Stimulated activated CD4-positive, alpha-beta T cell treated with anti-CD3 and anti-CD28 coated beads, Interleukin-12 subunit alpha, Interleukin-12 subunit beta, amount 100 ng/mL, for 4 hours (primary cell): ENCODE results near the gene SSX2IP.
"Not testable (repeated sequence)": the region's sequence is repeated elsewhere in the genome, so short reads cannot be mapped to it uniquely, and the experiment has no call there.

ENCODE experiments used
- DNase-seq: peaks from one replicate; pipeline ENCODE4 v3.0.0-alpha.2; 2020

Gene SSX2IP

GRCh38 chr1:84613887-84614286 lies 76.4 kb downstream of the SSX2IP start:
- no peak for DNase-seq

- DNase-seq = no peak
These were observed 77.2 kb downstream of the SSX2IP start for GRCh38 chr1:84613026-84613425.

GRCh38 chr1:84611796-84612195 lies 78.5 kb downstream of the SSX2IP start:
- no peak for DNase-seq

- no peak for DNase-seq
These were observed 79.2 kb downstream of the SSX2IP start for GRCh38 chr1:84611091-84611490.

- no peak for DNase-seq
These were observed 83.3 kb downstream of the SSX2IP start for GRCh38 chr1:84606977-84607376.

- DNase-seq = no peak
These were observed 85.1 kb downstream of the SSX2IP start for GRCh38 chr1:84605157-84605556.

GRCh38 chr1:84603941-84604830 lies 86.1 kb downstream of the SSX2IP start:
- no peak for DNase-seq

- no peak for DNase-seq
These were observed 87.0 kb downstream of the SSX2IP start for GRCh38 chr1:84603223-84603622.

- no peak for DNase-seq
These were observed 89.5 kb downstream of the SSX2IP start for GRCh38 chr1:84600796-84601195.

- no peak for DNase-seq
These were observed 91.2 kb downstream of the SSX2IP start for GRCh38 chr1:84598846-84599741.

- DNase-seq = no peak
These were observed 91.8 kb downstream of the SSX2IP start for GRCh38 chr1:84598418-84598817.

GRCh38 chr1:84597011-84597410 lies 93.2 kb downstream of the SSX2IP start:
- no peak for DNase-seq

GRCh38 chr1:84594959-84595358 lies 95.3 kb downstream of the SSX2IP start:
- not testable (repeated sequence) for DNase-seq
